ENCODE data around the gene ATF2.

- TF ChIP-seq EZH2 (IDR thresholded peaks at IDR 0.05) (no peak), POLR2AphosphoS5 (IDR thresholded peaks at IDR 0.05; ENCODE audit: borderline replicate concordance, low read depth, low read length) (no peak), FOXP2 (optimal IDR thresholded peaks at IDR 0.05; ENCODE audit: control extremely low read depth, extremely low read length, insufficient read depth) (no peak)
Measured at GRCh38 chr2:175188761-175189160, 20.8 kb upstream of the ATF2 start.
